ENCODE data around the gene MAP3K1. TPM values are rescaled to one million over a fixed set of nuclear protein-coding genes. Genes with fewer than 3 reads are reported as not detected.
"Not testable (repeated sequence)": the region's sequence is repeated elsewhere in the genome, so short reads cannot be mapped to it uniquely, and the experiment has no call there.

MAP3K1 gene
- total RNA-seq, 4 donors from 2014 or later, result 4.2 to 6.8 (median 5.4) TPM

- Histone ChIP-seq H3K4me3 (peak overlapping the region; percentile 66 to 82 (median 76)), H3K4me1 (peaks cover 38 to 43% of the 10 kb centered on the region in 2 donors), H3K27ac (peak overlapping the region; percentile 75 to 94 (median 84)), H3K27me3 (no peaks in the 10 kb centered on the region), H3K36me3 (no peaks in the 10 kb centered on the region), H3K9me3 (no peaks in the 10 kb centered on the region)
- ATAC-seq, result no peak
- in situ Hi-C loops (cut with MboI; ENCODE audit: low sequenced_read_pairs in 4 of 4), result no loop called here
- intact Hi-C loops (cut with DNase I; ENCODE audit: low total_unique reads), result loop anchor here (5.0 kb wide), 2 partner anchors 90 to 135 kb away; partner anchors contain the start of genes MIER3 and SETD9
- DNase-seq, result no peak
- TF ChIP-seq CTCF (IDR thresholded peaks at IDR 0.05 in 4 of 5, conservative IDR thresholded peaks at IDR 0.05 in 1 of 5), result no peak
- TF ChIP-seq POLR2A (IDR thresholded peaks at IDR 0.05), result no peak
Observed at GRCh38 chr5:56817263-56818014, 2.1 kb downstream of the MAP3K1 start.

GRCh38 chr5:56818450-56819037 is 3.2 kb downstream of the MAP3K1 start:
- Histone ChIP-seq H3K4me3 (peak overlapping the region; percentile 6 to 26 (median 16)), H3K36me3 (no peaks in the 10 kb centered on the region), H3K27me3 (no peaks in the 10 kb centered on the region), H3K9me3 (no peaks in the 10 kb centered on the region), H3K27ac (peak overlapping the region; percentile 15 to 94 (median 24)), H3K4me1 (peaks cover 45 to 52% of the 10 kb centered on the region in 2 donors)
- ATAC-seq (no peak), DNase-seq (no peak)
- intact Hi-C loops (cut with DNase I; ENCODE audit: low total_unique reads), result loop anchor here (5.0 kb wide), 2 partner anchors 89 to 134 kb away; partner anchors contain the start of genes MIER3 and SETD9
- in situ Hi-C loops (cut with MboI; ENCODE audit: low sequenced_read_pairs in 4 of 4), result no loop called here
- no peak for TF ChIP-seq CTCF (IDR thresholded peaks at IDR 0.05 in 4 of 5, conservative IDR thresholded peaks at IDR 0.05 in 1 of 5)
- no peak for TF ChIP-seq POLR2A (IDR thresholded peaks at IDR 0.05)

- intact Hi-C loops (cut with DNase I; ENCODE audit: low total_unique reads), result loop anchor here (5.0 kb wide), 2 partner anchors 88 to 133 kb away; partner anchors contain the start of genes MIER3 and SETD9
- H3K27ac ChIP-seq, result peak overlapping the region; percentile 20 to 94 (median 30)
- ATAC-seq, result no peak
Observed at GRCh38 chr5:56819060-56819881, 3.9 kb downstream of the MAP3K1 start.

GRCh38 chr5:56821868-56822267 is 6.5 kb downstream of the MAP3K1 start:
- H3K4me3 ChIP-seq; H3K9me3 ChIP-seq; H3K27ac ChIP-seq; H3K36me3 ChIP-seq; DNase-seq; ATAC-seq; H3K27me3 ChIP-seq; intact Hi-C loops (cut with DNase I; ENCODE audit: low total_unique reads): not testable (repeated sequence)
- in situ Hi-C loops (cut with MboI; ENCODE audit: low sequenced_read_pairs in 4 of 4), result loop anchor here in 1 of 4 donors (10.0 kb wide), 1 partner anchor 547 kb away; no protein-coding TSS in a partner anchor
- H3K4me1 ChIP-seq, result peaks cover 34 to 52% of the 10 kb centered on the region in 2 donors

More at GRCh38 chr5:56819060-56819881, 3.9 kb downstream of the MAP3K1 start:
- Histone ChIP-seq H3K4me3 (peak overlapping the region; percentile 6 to 26 (median 16)), H3K9me3 (no peaks in the 10 kb centered on the region), H3K4me1 (peaks cover 43 to 52% of the 10 kb centered on the region in 2 donors), H3K36me3 (no peaks in the 10 kb centered on the region), H3K27me3 (no peaks in the 10 kb centered on the region)
- DNase-seq, result no peak
- TF ChIP-seq CTCF (IDR thresholded peaks at IDR 0.05 in 4 of 5, conservative IDR thresholded peaks at IDR 0.05 in 1 of 5) (no peak), POLR2A (IDR thresholded peaks at IDR 0.05) (no peak)
- in situ Hi-C loops (cut with MboI; ENCODE audit: low sequenced_read_pairs in 4 of 4), result no loop called here
